Measurements from ENCODE around the gene TRAPPC2L. TPM values are rescaled to one million over a fixed set of nuclear protein-coding genes. Genes with fewer than 3 reads are reported as not detected.

Gene TRAPPC2L
- total RNA-seq, 1 experiment from 2014 or later, result 52.9 TPM

DNA sequence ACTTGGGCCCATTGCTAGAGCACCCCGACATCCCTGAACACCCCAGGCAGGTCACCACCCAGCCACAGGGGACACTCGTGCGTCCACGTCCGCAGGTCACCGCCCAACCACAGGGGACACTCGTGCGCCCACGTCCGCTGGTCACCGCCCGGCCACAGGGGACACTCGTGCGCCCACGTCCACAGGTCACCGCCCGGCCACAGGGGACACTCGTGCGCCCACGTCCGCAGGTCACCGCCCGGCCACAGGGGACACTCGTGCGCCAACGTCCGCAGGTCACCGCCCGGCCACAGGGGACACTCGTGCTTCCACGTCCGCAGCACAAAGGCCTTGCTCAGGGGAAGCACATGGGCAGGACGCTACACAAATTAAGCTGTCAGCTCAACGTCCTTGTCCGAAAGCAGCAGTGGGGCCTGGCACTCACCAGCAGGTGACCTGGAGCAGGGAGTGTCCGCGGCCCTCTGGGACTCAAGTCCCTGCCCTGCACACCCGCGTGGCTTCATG, 17.8 kb upstream of the TRAPPC2L start:
- no peak for DNase-seq (ENCODE audit: low spot score)

DNA sequence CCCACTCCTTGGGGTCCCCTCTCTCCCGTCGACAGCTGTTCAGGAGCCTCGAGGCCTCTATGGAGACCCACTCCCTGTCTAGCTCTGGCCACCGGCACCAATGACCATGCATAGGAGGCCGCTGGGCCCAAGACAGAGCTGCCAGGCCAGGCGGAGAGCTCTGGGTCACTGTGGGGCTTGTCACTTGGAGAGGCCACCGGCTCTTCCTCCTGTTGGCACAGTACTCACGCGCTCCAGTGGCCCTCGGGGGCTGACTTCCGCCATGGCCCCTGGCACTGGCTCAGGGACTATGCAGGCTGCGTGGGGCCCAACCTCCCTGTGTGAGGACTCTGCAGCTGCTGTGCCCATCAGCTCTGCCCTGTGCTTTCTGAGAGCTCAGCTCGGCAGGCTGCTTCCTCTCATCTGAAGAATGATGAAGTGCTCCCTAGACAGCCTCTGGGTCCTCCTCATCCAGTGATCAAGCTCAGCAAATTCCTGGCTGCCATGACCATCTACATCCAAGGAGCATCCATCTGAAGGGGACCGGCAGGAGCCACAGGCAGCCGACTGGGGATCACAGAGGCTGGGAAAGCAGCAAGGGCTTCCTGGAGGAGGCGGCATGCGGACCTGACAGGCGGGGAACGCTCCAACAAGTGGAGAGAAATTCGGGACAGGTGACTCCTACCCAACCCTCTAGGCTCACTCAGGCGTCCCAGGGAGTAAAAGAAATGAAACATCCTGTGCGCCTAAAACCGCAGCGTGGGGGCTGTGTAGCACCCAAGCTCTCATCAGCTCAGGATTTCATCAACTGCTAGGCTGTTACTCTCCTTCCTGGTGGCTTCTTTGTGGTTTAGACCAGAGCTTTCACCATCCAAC, 17.0 kb upstream of the TRAPPC2L start:
- DNase-seq (ENCODE audit: low spot score), result no peak

- DNase-seq (ENCODE audit: low spot score), result no peak
Observed at GRCh38 chr16:88840600-88841215, 16.2 kb upstream of the TRAPPC2L start.

- no peak for DNase-seq (ENCODE audit: low spot score)
Observed at GRCh38 chr16:88841521-88842307, 15.2 kb upstream of the TRAPPC2L start.

GRCh38 chr16:88842308-88842756, 14.6 kb upstream of the TRAPPC2L start:
- DNase-seq (ENCODE audit: low spot score), result no peak

GRCh38 chr16:88842806-88843205, 14.1 kb upstream of the TRAPPC2L start:
- DNase-seq (ENCODE audit: low spot score), result no peak

- DNase-seq (ENCODE audit: low spot score), result no peak
Observed at GRCh38 chr16:88843256-88843655, 13.7 kb upstream of the TRAPPC2L start.

GRCh38 chr16:88844419-88845036, 12.4 kb upstream of the TRAPPC2L start:
- DNase-seq (ENCODE audit: low spot score), result no peak

GRCh38 chr16:88846088-88846487, 10.8 kb upstream of the TRAPPC2L start:
- peak; percentile 39 for DNase-seq (ENCODE audit: low spot score)

GRCh38 chr16:88847654-88848053, 9.3 kb upstream of the TRAPPC2L start:
- DNase-seq (ENCODE audit: low spot score), result no peak

- DNase-seq (ENCODE audit: low spot score), result no peak
Observed at GRCh38 chr16:88848557-88848956, 8.4 kb upstream of the TRAPPC2L start.

- no peak for DNase-seq (ENCODE audit: low spot score)
Observed at GRCh38 chr16:88850531-88851199, 6.3 kb upstream of the TRAPPC2L start.

DNA sequence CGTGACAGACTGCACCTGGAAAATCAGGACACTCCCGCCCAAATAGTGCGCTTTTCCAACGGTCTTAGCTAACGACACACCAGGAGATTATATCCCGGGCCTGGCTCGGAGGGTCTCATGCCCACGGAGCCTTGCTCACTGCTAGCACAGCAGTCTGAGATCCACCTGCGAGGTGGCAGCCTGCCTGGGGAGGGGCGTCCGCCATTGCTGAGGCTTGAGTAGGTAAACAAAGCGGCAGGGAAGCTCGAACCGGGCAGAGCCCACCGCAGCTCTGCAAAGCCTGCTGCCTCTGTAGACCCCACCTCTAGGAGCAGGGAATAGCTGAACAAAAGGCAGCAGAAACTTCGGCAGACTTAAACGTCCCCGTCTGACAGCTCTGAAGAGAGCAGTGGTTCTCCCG, 5.3 kb upstream of the TRAPPC2L start:
- no peak for DNase-seq (ENCODE audit: low spot score)

GRCh38 chr16:88853325-88853941, 3.5 kb upstream of the TRAPPC2L start:
- DNase-seq (ENCODE audit: low spot score), result no peak

- DNase-seq (ENCODE audit: low spot score), result no peak
Observed at GRCh38 chr16:88854306-88855111, 2.4 kb upstream of the TRAPPC2L start.

DNA sequence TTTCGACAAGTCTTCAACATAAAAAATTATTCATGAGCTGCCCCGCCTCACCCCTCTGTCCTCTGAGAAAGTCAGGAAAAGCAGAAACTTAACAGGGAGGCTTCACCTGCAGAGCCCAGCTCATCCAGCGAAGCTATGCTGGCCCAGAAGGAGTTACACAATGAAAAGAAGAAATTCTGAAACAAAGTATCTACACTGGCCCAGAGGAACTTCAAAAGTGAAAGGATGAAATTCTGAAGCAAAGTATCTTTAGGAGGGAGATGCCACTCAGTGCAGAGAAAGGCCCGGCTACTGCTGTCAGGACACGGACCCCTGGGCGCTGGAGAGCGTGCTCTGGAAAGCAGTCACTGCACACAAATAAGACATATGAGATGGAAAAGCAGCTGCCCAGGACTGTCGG, 1.8 kb upstream of the TRAPPC2L start:
- no peak for DNase-seq (ENCODE audit: low spot score)

DNA sequence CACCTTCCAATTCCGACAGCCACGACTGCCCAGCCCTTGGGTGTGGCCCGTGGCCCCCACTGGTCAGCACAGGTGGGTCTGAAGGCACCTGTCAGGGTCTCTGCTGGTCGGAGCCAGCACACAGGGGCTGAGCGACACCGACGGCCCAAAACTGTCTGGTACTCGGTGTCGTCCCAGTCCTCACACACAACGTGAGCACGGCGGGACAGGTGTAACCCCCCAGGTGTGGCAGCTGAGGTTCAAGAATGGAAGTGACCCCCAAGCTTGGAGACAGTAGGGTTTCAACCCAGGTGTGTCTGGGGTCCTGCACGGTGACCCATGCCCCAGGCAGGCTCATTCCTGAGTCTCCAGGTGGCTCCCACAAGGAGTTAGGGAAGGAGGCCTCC, 1.2 kb upstream of the TRAPPC2L start:
- no peak for DNase-seq (ENCODE audit: low spot score)

DNA sequence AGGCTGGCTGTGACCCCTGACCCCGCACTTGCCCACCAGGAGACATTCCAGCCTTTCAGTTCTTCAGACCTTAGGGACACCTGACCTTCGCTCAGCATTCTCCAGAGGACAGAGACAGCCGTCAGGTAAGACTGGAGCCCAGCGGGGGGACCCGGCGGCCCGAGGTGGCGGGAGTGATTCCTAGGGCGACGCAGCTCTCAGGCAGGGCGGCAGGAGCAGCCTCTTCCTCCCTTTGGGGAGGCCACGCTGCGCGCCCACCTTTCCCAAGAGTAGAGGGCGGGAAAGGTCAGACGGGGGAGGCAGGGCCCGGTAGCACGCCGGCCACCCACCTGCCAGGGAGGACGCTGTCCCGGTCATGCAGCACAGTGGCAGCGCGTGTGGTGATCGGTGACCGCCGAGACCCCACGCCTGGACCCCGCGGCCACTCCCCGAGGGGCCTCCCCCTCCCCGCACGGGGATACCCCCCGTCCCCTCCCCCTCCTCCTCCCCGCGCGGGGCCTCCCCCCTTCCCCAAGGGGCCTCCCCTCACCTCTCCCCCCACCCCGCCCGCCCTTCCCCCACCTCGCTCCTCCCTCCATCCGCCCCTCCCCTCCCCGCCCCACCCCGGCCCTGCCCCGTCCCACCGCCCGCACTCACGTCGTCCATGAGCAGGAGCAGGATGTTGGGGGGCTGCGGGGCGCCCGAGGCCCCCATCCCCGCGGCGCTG, 652 bp upstream of the TRAPPC2L start:
- no peak for DNase-seq (ENCODE audit: low spot score)

DNA sequence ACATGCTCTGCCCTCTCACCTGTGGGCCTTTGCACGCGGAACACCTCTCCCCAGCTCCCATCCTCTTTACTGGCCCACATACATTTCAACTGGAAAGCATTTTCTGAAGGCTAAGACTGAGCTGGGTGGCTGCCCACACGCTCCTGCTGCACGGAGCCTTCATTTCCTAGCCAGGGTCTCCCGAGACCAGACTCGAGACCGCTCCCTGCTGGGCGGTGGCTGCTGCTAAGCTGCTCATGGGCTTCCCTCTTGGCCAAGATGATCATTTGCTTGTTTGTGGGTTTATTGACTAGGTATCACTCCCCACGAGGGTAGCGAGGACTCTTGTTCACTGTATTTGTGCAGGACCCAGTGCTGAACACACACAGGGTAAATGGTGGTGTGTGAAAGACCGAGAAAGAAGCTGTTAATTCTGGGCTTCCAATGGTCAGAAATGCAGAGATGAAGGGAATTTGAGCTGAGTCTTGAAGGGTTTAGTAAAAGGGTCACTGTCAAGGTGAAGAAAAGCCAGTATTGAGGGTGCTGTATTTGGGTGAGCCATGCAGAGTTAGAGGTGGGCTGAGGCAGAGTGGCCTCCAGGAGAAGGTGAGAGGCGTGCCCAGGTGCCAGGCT, 907 bp downstream of the TRAPPC2L start:
- peak; percentile 48 for DNase-seq (ENCODE audit: low spot score)

Data from A172 (cell line).